Activated gamma-delta T cell treated with anti-CD3 and anti-CD28 coated beads, Interleukin-2, amount 50 U/mL, for 16 hours (primary cell): ENCODE measurements around the gene NFASC.

Experiments
- DNase-seq: peaks from one replicate; pipeline ENCODE4 v3.0.0-alpha.2; 2020; ENCODE audit warnings: low read depth

NFASC gene

DNA sequence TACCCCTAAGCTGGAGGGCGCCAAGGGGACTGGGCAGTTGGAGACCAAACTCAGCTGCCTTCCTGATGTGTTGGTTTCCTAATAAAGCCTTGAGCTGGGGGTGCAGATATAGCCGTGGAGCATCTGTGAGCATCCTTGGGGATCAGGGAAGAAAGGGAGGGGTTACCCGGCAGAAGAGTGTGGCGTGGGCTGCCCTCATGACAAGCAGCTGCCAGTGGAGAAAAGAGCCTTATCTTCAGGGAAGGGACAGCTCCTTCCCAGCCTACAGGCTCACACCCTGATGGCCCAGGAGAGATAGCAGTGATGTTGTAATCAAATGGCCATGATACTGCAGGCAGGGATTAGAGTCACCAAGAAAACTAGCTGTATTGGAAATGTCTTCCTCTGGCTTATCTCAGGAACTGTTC lies 10.8 kb upstream of the NFASC start:
- DNase-seq, result no peak

- no peak for DNase-seq
These were observed 7.6 kb upstream of the NFASC start for GRCh38 chr1:204863024-204863423.

DNA sequence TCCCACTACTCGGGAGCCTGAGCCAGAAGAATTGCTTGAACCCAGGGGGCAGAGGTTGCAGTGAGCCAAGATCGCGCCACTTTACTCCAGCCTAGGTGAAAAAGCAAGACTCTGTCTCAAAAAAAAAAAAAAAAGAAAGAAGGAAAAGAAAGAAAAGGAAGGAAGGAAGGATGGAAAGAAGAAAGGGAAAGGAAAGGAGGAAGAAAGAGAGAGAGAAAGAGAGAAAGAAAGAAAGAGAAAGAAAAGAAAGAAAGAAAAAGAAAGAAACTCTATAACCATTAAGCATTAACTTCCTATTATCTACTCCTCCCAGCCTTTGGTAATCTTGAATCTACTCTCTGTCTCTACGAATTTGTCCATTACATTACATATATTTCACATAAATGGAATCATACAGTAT lies 6.9 kb upstream of the NFASC start:
- no peak for DNase-seq

DNA sequence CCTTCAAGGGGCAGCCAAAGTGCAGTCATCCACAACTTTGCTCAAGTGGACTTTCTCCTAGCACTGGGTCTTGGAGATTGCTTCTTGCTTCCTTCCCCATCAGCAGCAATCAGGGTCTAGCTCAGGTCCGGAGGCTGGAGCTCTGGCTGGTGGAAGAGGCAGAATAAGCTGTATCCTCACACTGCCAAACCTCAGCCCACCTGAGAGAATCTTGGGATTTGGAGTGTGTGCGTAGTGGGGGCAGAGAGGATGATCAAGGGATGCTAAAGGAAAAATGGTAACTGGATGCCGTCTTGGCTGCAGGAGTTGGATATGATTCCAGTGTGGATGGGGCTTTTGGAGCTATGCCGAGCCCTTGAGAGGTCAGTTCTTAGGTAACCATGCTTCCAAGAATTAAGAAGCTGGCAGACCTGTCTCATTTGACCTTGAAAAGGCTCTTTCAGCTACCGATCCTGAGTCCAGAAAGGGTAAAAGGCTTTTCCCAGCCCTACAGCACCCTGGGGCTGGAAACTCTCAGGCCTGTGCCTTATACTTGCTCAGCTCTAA lies 4.5 kb upstream of the NFASC start:
- no peak for DNase-seq

DNA sequence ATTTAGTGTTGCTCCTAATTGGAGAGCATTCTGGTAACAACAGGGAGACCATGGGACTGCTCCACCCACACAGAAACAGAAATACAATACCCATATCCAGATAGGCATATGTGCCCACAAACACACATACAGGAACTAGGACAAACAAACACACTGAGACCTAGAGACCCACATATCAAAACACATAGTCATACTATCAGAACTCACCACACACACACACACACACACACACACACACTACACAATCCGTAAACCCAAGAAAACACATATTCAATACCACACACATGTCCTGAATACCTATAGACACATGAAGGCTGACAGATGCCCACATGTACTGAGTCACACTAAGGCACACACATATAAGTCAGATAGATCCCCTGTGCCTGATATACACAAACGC lies 3.5 kb upstream of the NFASC start:
- no peak for DNase-seq

- DNase-seq, result no peak
These were observed 2.9 kb upstream of the NFASC start for GRCh38 chr1:204867666-204868339.

GRCh38 chr1:204868340-204868700 lies 2.3 kb upstream of the NFASC start:
- DNase-seq, result no peak

- no peak for DNase-seq
These were observed 1.6 kb upstream of the NFASC start for GRCh38 chr1:204869097-204869496.

GRCh38 chr1:204871405-204872037 lies 859 bp downstream of the NFASC start:
- DNase-seq, result no peak

DNA sequence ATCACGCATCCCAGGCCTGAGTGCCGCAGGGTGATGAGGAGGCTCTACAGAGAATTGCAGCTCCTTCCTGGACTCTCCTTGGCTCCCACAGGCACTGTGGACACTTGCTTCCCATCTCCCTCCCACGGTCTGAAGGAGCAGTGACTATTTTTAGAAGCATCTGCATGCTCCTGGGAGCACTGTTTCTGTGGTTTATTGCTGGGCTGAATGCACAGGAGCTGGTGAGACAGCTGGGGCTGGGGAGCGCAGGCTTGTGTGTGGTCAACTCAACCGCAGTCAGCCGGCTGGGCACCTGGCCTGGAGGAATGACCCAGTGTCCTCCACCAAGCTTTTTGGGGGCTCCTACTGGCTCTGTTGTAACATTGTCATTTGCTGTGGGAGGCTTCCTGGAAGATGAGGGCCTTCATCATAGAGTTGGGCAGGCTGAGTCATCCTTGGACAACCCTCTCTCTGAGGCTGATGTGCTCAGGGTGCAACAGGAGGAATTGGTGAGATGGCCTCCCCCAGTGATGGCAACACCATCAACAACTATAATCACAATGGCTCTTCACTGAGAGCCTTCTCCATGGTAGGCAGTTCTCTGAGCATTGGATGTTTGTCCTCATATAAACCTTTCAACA lies 1.7 kb downstream of the NFASC start:
- DNase-seq, result no peak

DNA sequence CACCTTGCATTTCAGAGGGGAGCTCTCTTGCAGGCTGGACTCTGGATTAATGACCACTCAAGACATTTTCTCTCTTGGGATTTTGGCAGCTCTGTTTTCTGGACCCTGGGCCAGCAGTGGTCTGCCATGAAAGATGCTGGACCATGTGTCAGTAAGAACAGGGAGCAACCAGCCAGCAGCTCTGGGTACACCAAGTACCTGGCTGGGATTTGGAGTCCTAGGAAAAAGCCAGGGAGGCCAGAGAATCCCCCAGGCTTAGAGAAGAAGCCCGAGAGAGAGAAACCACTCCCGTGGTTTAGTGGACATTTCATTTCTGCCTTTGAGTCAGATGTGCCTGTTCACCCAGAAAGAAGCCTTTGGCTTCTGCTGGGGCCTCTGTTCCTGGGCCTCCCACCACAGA lies 2.5 kb downstream of the NFASC start:
- no peak for DNase-seq

DNA sequence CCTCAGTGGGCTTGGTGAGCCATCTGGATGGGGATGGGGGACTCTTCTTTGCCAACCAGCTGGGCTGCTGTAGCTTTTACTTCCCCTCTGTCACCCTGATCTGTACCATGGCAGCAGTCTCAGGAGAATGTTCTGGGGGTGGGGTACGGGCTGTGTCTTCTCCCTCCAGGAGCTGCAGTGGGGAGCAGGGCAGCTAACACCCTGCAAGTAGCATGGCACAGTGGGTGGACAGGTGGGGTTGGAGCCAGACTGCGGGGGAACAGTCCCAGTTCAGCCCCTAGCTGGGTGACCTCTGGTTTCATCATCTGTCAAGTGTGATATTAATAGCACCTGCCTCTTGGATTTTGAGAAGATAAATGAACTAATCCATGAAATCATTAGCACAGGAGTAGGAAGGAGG lies 3.1 kb downstream of the NFASC start:
- no peak for DNase-seq

DNA sequence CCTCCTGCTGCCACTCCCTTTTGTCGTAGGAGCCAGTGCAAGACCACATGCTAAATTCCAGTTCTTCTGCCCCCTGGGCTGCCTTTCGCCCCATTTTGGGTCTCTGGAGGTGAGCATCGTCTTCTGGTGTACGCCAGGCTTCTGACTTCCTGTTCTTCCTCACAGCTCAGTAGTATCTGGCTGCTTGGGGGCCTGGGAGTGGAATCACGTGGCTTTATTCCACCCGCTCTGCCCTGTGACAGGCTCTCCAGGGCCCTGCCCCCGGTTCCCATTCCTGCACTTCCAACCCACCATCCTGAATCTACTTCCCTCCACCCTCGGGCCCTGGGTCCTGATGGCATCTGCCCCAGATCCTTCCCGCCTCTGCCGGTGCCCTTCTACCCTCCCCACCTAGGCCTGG lies 3.6 kb downstream of the NFASC start:
- no peak for DNase-seq

- DNase-seq, result no peak
These were observed 4.6 kb downstream of the NFASC start for GRCh38 chr1:204875255-204875654.

DNA sequence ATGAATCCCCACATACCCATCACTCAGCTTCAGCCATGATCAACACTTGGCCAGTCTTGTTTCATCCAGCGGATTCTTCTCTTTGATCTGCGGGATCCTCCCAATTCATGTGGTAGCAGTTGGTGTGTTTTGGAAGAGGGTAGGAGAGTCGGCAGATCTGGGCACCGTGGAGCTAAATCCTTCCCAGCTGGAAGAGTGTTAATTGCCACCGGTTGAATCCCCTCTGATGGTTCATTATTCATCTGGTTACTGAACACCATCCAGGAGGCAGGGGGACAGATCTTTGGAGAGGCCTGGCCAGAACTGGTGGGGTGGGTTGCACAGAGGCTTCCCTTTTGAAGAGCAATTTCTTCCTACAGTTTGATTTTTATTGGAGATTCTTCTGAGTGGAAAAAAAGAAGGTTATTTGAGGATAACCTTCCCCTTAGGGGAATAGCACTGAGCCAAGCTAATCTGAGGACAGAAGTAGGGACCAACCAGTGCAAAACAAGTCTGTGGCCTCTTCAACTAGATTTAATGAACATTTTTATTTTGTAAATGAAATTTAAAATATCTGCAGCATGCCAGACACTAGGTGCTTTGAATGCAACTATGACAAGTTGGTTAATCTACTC lies 8.1 kb downstream of the NFASC start:
- no peak for DNase-seq

- no peak for DNase-seq
These were observed 8.7 kb downstream of the NFASC start for GRCh38 chr1:204879351-204879750.

- DNase-seq, result no peak
These were observed 10.2 kb downstream of the NFASC start for GRCh38 chr1:204880906-204881305.

DNA sequence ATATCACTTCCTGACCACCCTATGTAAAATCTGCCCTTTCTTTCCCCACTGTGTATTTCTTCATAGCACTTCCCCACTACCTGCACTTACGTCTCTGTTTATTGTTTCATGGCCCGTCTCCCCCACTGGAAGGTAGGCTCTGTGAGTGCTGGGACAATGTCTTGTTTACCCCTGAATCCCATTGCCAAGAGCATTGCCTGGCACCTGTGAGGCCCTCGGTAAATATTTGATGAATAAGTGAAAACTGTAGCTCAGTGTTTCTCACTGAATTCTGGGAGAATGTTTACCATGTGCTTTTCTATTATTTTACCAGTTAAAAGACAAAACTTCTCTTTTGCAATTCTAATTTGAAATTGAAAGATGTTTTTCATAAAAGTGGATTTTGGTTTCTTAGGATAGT lies 11.8 kb downstream of the NFASC start:
- no peak for DNase-seq

DNA sequence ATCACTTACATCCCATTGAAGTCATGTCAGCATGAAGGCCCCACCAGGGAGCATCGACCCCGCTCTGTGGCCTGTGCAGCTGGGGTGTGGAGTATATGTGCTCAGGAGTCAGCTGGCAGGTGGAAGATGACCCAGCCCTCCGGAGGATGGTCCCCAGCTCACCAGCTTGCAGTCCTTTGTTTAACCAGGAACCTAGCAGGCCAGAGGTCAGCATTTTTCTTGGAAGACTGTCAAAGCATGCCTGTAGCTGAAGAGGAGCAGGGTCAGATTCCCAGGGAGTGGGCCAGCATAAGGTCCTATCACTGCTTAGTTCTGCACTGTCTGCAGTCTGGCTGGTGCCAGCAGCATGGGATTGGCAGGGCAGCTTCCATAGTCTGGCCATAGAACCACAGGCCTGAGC lies 12.7 kb downstream of the NFASC start:
- DNase-seq, result no peak

GRCh38 chr1:204885288-204885711 lies 14.6 kb downstream of the NFASC start:
- DNase-seq, result no peak

DNA sequence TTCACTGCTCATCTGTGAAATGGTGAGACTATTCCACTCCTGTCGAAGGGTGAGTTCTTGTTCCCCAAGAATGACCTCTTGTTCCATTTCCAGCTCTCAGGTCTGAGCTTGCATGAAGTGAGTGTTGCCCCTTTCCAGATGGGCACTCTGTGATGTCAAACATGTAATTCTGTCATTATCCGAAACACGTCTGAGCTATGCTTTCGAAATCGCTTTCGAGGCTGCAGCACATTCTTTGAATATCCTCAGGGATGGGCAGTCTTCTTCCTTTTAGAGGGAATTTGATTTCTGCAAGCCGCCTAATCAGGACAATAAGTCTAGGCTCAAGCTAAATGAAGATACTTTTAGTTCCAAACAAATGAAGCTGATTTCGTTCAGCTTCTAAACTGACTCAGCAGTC lies 15.1 kb downstream of the NFASC start:
- DNase-seq, result no peak

DNA sequence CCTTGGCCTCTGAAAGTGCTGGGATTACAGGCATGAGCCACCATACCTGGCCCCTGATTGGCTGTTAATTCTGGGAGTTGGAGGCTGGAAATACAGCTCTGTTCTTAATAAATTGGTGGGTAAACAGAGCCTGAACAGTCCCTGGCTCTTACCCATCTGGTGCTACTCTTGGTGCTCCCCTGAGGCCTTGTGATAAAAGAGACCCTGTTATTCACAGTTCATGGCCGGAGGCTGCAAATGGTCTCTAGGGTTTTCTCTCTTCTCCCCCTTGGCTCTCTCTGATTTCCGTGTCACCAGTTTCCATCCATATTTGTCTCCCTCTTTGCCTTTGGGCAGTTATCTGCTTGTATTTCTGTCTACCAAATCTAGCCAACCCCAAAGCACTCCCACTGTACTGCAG lies 17.2 kb downstream of the NFASC start:
- no peak for DNase-seq

- no peak for DNase-seq
These were observed 17.6 kb downstream of the NFASC start for GRCh38 chr1:204888294-204888693.
